ENCODE measurements around the gene ARHGEF40.

Gene ARHGEF40

GRCh38 chr14:21059842-21060613 lies 10.1 kb upstream of the ARHGEF40 start:
- DNase-seq (ENCODE audit: low read depth) = no peak

- no peak for DNase-seq (ENCODE audit: low read depth)
These were observed 9.3 kb upstream of the ARHGEF40 start for GRCh38 chr14:21060614-21061346.

- no peak for DNase-seq (ENCODE audit: low read depth)
These were observed 8.8 kb upstream of the ARHGEF40 start for GRCh38 chr14:21061347-21061668.

GRCh38 chr14:21063479-21063878 lies 6.6 kb upstream of the ARHGEF40 start:
- no peak for DNase-seq (ENCODE audit: low read depth)

GRCh38 chr14:21066882-21067502 lies 3.1 kb upstream of the ARHGEF40 start:
- DNase-seq (ENCODE audit: low read depth) = no peak

GRCh38 chr14:21068521-21069387 lies 1.4 kb upstream of the ARHGEF40 start:
- no peak for DNase-seq (ENCODE audit: low read depth)

- no peak for DNase-seq (ENCODE audit: low read depth)
These were observed 569 bp upstream of the ARHGEF40 start for GRCh38 chr14:21069388-21070082.

GRCh38 chr14:21070610-21071224 lies 613 bp downstream of the ARHGEF40 start:
- DNase-seq (ENCODE audit: low read depth) = no peak

- DNase-seq (ENCODE audit: low read depth) = no peak
These were observed 1.3 kb downstream of the ARHGEF40 start for GRCh38 chr14:21071225-21072030.

- DNase-seq (ENCODE audit: low read depth) = no peak
These were observed 1.9 kb downstream of the ARHGEF40 start for GRCh38 chr14:21072031-21072473.

GRCh38 chr14:21072781-21073339 lies 2.8 kb downstream of the ARHGEF40 start:
- no peak for DNase-seq (ENCODE audit: low read depth)

- no peak for DNase-seq (ENCODE audit: low read depth)
These were observed 3.8 kb downstream of the ARHGEF40 start for GRCh38 chr14:21073921-21074320.

GRCh38 chr14:21074398-21075272 lies 4.5 kb downstream of the ARHGEF40 start:
- no peak for DNase-seq (ENCODE audit: low read depth)

GRCh38 chr14:21075719-21076437 lies 5.8 kb downstream of the ARHGEF40 start:
- no peak for DNase-seq (ENCODE audit: low read depth)

- DNase-seq (ENCODE audit: low read depth) = no peak
These were observed 7.6 kb downstream of the ARHGEF40 start for GRCh38 chr14:21077672-21078071.

GRCh38 chr14:21078287-21078686 lies 8.2 kb downstream of the ARHGEF40 start:
- DNase-seq (ENCODE audit: low read depth) = no peak

GRCh38 chr14:21078726-21079125 lies 8.6 kb downstream of the ARHGEF40 start:
- no peak for DNase-seq (ENCODE audit: low read depth)

- no peak for DNase-seq (ENCODE audit: low read depth)
These were observed 11.5 kb downstream of the ARHGEF40 start for GRCh38 chr14:21081521-21082142.
